Ovary (tissue), 3 donors: ENCODE results near the gene SNX2.

Source experiments
- CTCF ChIP-seq, 3 donors: fragments of 450-650 bp in 2 of 3; fragments of 200-600 bp in 1 of 3; IDR thresholded peaks; one replicate each; pipeline versions ENCODE4 v1.5.1 to v1.8.0; 2016 to 2022; ENCODE audit warnings: antibody characterized with exemption in 3 of 3, mild to moderate bottlenecking in 1 of 3
- EP300 ChIP-seq: sonication (generic); formaldehyde crosslinking; IDR thresholded peaks from one replicate; pipeline ENCODE4 v1.6.1; 2017; ENCODE audit warnings: antibody characterized with exemption
- donor health status: DM: no; HTN: no; CAD: no.

GRCh38 chr5:122842016-122842580 lies 67.2 kb downstream of the SNX2 start:
- no peak for TF ChIP-seq CTCF (IDR thresholded peaks at IDR 0.05)
- TF ChIP-seq EP300: no peak
